DOHH2 (cell line): ENCODE measurements around the gene PDGFD.

ENCODE experiments used
- H3F3A ChIP-seq: fragments of 200-600 bp; sonication (generic), shearing (Covaris generic); 2 replicates; pipeline ENCODE4 v1.6.0; 2016; ENCODE audit warnings: antibody characterized with exemption, mild to moderate bottlenecking; ENCODE audit not compliant: control insufficient read depth, insufficient read depth
- H3K27ac ChIP-seq: fragments of 200-600 bp; sonication (generic); 2 replicates; pipeline ENCODE4 v1.5.1; 2014; ENCODE audit warnings: low read depth, mild to moderate bottlenecking, low read length, moderate library complexity
- H3K27me3 ChIP-seq: fragments of 200-600 bp; sonication (generic); 2 replicates; pipeline ENCODE4 v1.6.1; 2014; ENCODE audit warnings: mild to moderate bottlenecking, low read length, mixed read lengths; ENCODE audit not compliant: control insufficient read depth
- H3K36me3 ChIP-seq: fragments of 200-600 bp; sonication (generic); 2 replicates; pipeline ENCODE4 v1.6.1; 2014; ENCODE audit warnings: mild to moderate bottlenecking, low read length, moderate library complexity, mixed read lengths; ENCODE audit not compliant: control insufficient read depth
- H3K4me1 ChIP-seq: fragments of 200-600 bp; sonication (generic); 2 replicates; pipeline ENCODE4 v1.6.1; 2014; ENCODE audit warnings: mild to moderate bottlenecking, low read length, mixed read lengths; ENCODE audit not compliant: control insufficient read depth
- H3K4me2 ChIP-seq: fragments of 200-600 bp; sonication (generic); 2 replicates; pipeline ENCODE4 v1.6.0; 2014; ENCODE audit warnings: mild to moderate bottlenecking, low read length, moderate library complexity
- H3K4me3 ChIP-seq: fragments of 200-600 bp; sonication (generic); 2 replicates; pipeline ENCODE4 v1.5.1; 2014; ENCODE audit warnings: mild to moderate bottlenecking, low read length, mixed read lengths
- H3K79me2 ChIP-seq: fragments of 200-600 bp; sonication (generic); 2 replicates; pipeline ENCODE4 v1.6.1; 2014; ENCODE audit warnings: mild to moderate bottlenecking, low read length, mixed read lengths; ENCODE audit not compliant: control insufficient read depth
- H3K9me2 ChIP-seq: fragments of 200-600 bp; sonication (generic); replicated peaks from 2 replicates; pipeline ENCODE4 v1.6.1; 2014; ENCODE audit warnings: mild to moderate bottlenecking, low read length, mixed read lengths; ENCODE audit not compliant: control insufficient read depth
- H3K9me3 ChIP-seq: fragments of 200-600 bp; sonication (generic); 2 replicates; pipeline ENCODE4 v1.6.1; 2014; ENCODE audit warnings: antibody characterized with exemption, low read length, mixed read lengths; ENCODE audit not compliant: control insufficient read depth, insufficient read depth
- H4K20me1 ChIP-seq: fragments of 200-600 bp; sonication (generic); 2 replicates; pipeline ENCODE4 v1.6.0; 2014; ENCODE audit warnings: low read depth, mild to moderate bottlenecking, antibody characterized with exemption, low read length, moderate library complexity; ENCODE audit not compliant: control insufficient read depth, insufficient read depth
- EZH2phosphoT487 ChIP-seq: fragments of 200-600 bp; sonication (generic); IDR thresholded peaks from 2 replicates; pipeline ENCODE4 v1.6.1; 2017; ENCODE audit warnings: borderline replicate concordance, mild to moderate bottlenecking, antibody characterized with exemption, low read length, moderate library complexity, mixed read lengths
- TF ChIP-seq, protein P1 (sequence below): fragments of 200-600 bp; sonication (generic); IDR thresholded peaks from one replicate; pipeline ENCODE4 v1.5.1; 2014; ENCODE audit warnings: antibody characterized with exemption, mild to moderate bottlenecking, low read depth, low read length; ENCODE audit not compliant: poor library complexity, severe bottlenecking

PDGFD gene

DNA sequence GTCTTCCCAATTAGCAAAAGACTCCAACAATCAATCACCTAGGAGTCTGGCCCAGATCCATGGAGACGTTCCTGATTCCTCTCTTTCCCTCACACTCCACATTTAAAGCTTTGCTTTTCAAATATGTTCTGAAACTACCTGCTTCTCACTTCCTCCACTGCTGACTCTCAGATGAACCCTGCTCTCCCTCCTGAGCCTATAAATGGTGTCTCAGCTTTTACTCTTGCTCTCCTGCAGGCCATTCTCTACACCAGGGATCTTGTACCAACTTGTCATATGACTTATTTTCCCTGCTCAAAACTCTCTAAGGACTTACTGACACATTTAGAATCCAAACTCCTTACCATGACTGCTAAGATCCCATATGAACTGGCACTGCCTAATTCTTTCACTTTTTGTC is 265.9 kb downstream of the PDGFD start:
- Histone ChIP-seq H3F3A (peaks cover 19% of the 10 kb centered on the region), H3K4me2 (peak overlapping the region; percentile 77), H3K4me1 (peaks cover 76% of the 10 kb centered on the region), H3K9me3 (no peaks in the 10 kb centered on the region), H3K9me2 (no peaks in the 10 kb centered on the region), H4K20me1 (no peaks in the 10 kb centered on the region), H3K4me3 (peak overlapping the region; percentile 57), H3K27ac (peak overlapping the region; percentile 90), H3K36me3 (no peaks in the 10 kb centered on the region), H3K27me3 (no peaks in the 10 kb centered on the region), H3K79me2 (no peaks in the 10 kb centered on the region)
- TF ChIP-seq, protein P1, sequence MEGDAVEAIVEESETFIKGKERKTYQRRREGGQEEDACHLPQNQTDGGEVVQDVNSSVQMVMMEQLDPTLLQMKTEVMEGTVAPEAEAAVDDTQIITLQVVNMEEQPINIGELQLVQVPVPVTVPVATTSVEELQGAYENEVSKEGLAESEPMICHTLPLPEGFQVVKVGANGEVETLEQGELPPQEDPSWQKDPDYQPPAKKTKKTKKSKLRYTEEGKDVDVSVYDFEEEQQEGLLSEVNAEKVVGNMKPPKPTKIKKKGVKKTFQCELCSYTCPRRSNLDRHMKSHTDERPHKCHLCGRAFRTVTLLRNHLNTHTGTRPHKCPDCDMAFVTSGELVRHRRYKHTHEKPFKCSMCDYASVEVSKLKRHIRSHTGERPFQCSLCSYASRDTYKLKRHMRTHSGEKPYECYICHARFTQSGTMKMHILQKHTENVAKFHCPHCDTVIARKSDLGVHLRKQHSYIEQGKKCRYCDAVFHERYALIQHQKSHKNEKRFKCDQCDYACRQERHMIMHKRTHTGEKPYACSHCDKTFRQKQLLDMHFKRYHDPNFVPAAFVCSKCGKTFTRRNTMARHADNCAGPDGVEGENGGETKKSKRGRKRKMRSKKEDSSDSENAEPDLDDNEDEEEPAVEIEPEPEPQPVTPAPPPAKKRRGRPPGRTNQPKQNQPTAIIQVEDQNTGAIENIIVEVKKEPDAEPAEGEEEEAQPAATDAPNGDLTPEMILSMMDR: no peak
- TF ChIP-seq EZH2phosphoT487: no peak

GRCh38 chr11:103897160-103897936 is 266.6 kb downstream of the PDGFD start:
- H3K4me3 ChIP-seq: peak overlapping the region; percentile 57
- H3K9me2 ChIP-seq: no peaks in the 10 kb centered on the region
- H4K20me1 ChIP-seq: no peaks in the 10 kb centered on the region
- peaks cover 19% of the 10 kb centered on the region for H3F3A ChIP-seq
- peaks cover 74% of the 10 kb centered on the region for H3K4me1 ChIP-seq
- peak overlapping the region; percentile 90 for H3K27ac ChIP-seq
- H3K9me3 ChIP-seq: no peaks in the 10 kb centered on the region
- no peaks in the 10 kb centered on the region for H3K79me2 ChIP-seq
- H3K27me3 ChIP-seq: no peaks in the 10 kb centered on the region
- no peaks in the 10 kb centered on the region for H3K36me3 ChIP-seq
- no peak for TF ChIP-seq EZH2phosphoT487
- TF ChIP-seq, protein P1: no peak
- H3K4me2 ChIP-seq: peak overlapping the region; percentile 77

DNA sequence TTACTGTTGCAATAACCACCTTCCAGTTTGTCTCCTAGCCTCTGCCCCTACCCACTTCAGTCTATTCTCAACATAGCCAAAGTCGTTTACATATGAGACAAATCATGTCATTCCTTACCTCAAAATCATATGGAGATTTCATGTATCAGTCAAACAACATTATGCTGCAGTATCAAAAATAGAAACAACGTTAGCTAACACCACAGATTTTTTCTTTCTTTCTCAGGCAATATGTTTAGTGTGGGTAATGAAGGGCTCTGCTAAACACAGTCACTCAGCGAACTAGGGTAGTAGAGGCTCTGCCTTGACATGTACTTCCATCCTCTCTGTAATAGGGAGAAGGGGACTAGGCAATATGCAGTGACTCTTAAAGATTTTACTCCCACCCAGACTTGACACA is 268.8 kb downstream of the PDGFD start:
- H3K9me2 ChIP-seq: no peaks in the 10 kb centered on the region
- no peak overlapping the region for H3K27ac ChIP-seq
- peaks cover 19% of the 10 kb centered on the region for H3F3A ChIP-seq
- H3K4me3 ChIP-seq: no peak overlapping the region
- no peaks in the 10 kb centered on the region for H4K20me1 ChIP-seq
- no peaks in the 10 kb centered on the region for H3K79me2 ChIP-seq
- no peaks in the 10 kb centered on the region for H3K9me3 ChIP-seq
- TF ChIP-seq, protein P1: no peak
- TF ChIP-seq EZH2phosphoT487: no peak
- H3K36me3 ChIP-seq: no peaks in the 10 kb centered on the region
- H3K27me3 ChIP-seq: no peaks in the 10 kb centered on the region
- H3K4me1 ChIP-seq: peaks cover 61% of the 10 kb centered on the region
- H3K4me2 ChIP-seq: peak overlapping the region; percentile 16; the same call in 1 of the 2 replicates
